Type B pancreatic cell (in vitro differentiated cells): ENCODE data around the gene NID2. TPM values are rescaled to one million over a fixed set of nuclear protein-coding genes. Genes with fewer than 3 reads are reported as not detected.

Experiments used
- DNase-seq: peaks from one replicate; pipeline ENCODE4 v3.0.0; 2021; ENCODE audit warnings: mixed read lengths; ENCODE audit not compliant: unreplicated experiment; ENCODE audit errors: extremely low spot score
- H3K27ac Mint-ChIP-seq: 2 replicates; pipeline ENCODE4 v1.8.0; 2021; ENCODE audit warnings: mild to moderate bottlenecking, mixed read lengths
- H3K27me3 Mint-ChIP-seq: 2 replicates; pipeline ENCODE4 v1.8.0; 2021; ENCODE audit warnings: mixed read lengths
- H3K36me3 Mint-ChIP-seq: 2 replicates; pipeline ENCODE4 v1.8.0; 2021; ENCODE audit warnings: mixed read lengths
- H3K4me1 Mint-ChIP-seq: one replicate; pipeline ENCODE4 v1.8.0; 2021; ENCODE audit warnings: mixed read lengths; ENCODE audit not compliant: unreplicated experiment
- H3K4me3 Mint-ChIP-seq: 2 replicates; pipeline ENCODE4 v1.8.0; 2021; ENCODE audit warnings: mild to moderate bottlenecking, mixed read lengths
- H3K9me3 Mint-ChIP-seq: 2 replicates; pipeline ENCODE4 v1.8.0; 2021; ENCODE audit warnings: mixed read lengths
- CTCF ChIP-seq: fragments of 200-600 bp; sonication (generic); conservative IDR thresholded peaks from 2 replicates; pipeline ENCODE4 v1.5.0; 2021; ENCODE audit warnings: antibody characterized with exemption, mild to moderate bottlenecking
- long read RNA-seq: library from polyadenylated mRNA; unstranded; transcript quantifications from one replicate; pipeline ENCODE4 v2.0.0, GENCODE V29; 2020
- total RNA-seq: library from RNA; stranded (reverse); gene quantifications from 2 replicates; pipeline ENCODE4 v1.2.1, GENCODE V29; 2021; ENCODE audit warnings: low replicate concordance

NID2 gene
- 8.3 and 65.7 TPM in 2 replicates for total RNA-seq
- long read RNA-seq, partial matches to known transcripts = 3 of 4 reads
- long read RNA-seq, other reads (novel, unspliced or antisense) = 1 of 4 reads

- H3K4me3 Mint-ChIP-seq = peak within 1 kb of the TSS; percentile 90
- H3K36me3 Mint-ChIP-seq = peaks cover 3% of the 10 kb centered on the region
- no peak for TF ChIP-seq CTCF
- no peak within 1 kb of the TSS for H3K27ac Mint-ChIP-seq
- H3K4me1 Mint-ChIP-seq = peaks cover 21% of the 10 kb centered on the region
- peak; percentile 91 for DNase-seq
- H3K27me3 Mint-ChIP-seq = peaks cover 68% of the 10 kb centered on the region
- H3K9me3 Mint-ChIP-seq = no peaks in the 10 kb centered on the region
These were observed at the start of gene NID2 for GRCh38 chr14:52068615-52069306. Gene NID2, minus strand, starts transcription at chr14:52069059. Its CDS starts 65 bp downstream, at chr14:52068994.

- no peak overlapping the region for H3K27ac Mint-ChIP-seq
- no peak for TF ChIP-seq CTCF
- DNase-seq = no peak
- no peaks in the 10 kb centered on the region for H3K9me3 Mint-ChIP-seq
- no peak overlapping the region for H3K4me3 Mint-ChIP-seq
- H3K27me3 Mint-ChIP-seq = peaks cover 4% of the 10 kb centered on the region
- H3K4me1 Mint-ChIP-seq = no peaks in the 10 kb centered on the region
- H3K36me3 Mint-ChIP-seq = no peaks in the 10 kb centered on the region
These were observed 48.4 kb upstream of the NID2 start for GRCh38 chr14:52117111-52117832.

GRCh38 chr14:52115286-52115685 is 46.4 kb upstream of the NID2 start:
- no peak overlapping the region for H3K4me3 Mint-ChIP-seq
- no peaks in the 10 kb centered on the region for H3K36me3 Mint-ChIP-seq
- H3K4me1 Mint-ChIP-seq = no peaks in the 10 kb centered on the region
- no peaks in the 10 kb centered on the region for H3K9me3 Mint-ChIP-seq
- peaks cover 4% of the 10 kb centered on the region for H3K27me3 Mint-ChIP-seq
- no peak overlapping the region for H3K27ac Mint-ChIP-seq
- no peak for TF ChIP-seq CTCF
- DNase-seq = no peak

- Mint-ChIP-seq H3K9me3 (no peaks in the 10 kb centered on the region), H3K27ac (no peak overlapping the region), H3K36me3 (no peaks in the 10 kb centered on the region), H3K27me3 (peaks cover 4% of the 10 kb centered on the region), H3K4me3 (no peak overlapping the region), H3K4me1 (no peaks in the 10 kb centered on the region)
- TF ChIP-seq CTCF = no peak
- no peak for DNase-seq
These were observed 43.6 kb upstream of the NID2 start for GRCh38 chr14:52112336-52113018.

GRCh38 chr14:52111583-52111982 is 42.7 kb upstream of the NID2 start:
- Mint-ChIP-seq H3K27me3 (peaks cover 4% of the 10 kb centered on the region), H3K36me3 (no peaks in the 10 kb centered on the region), H3K27ac (no peak overlapping the region), H3K4me3 (no peak overlapping the region), H3K9me3 (no peaks in the 10 kb centered on the region), H3K4me1 (no peaks in the 10 kb centered on the region)
- DNase-seq = no peak
- no peak for TF ChIP-seq CTCF
